WTC11 (cell line): Measurements from ENCODE around the gene MRFAP1L1.

ENCODE experiments used
- CTCF ChIP-seq: fragments of 200-600 bp; IDR thresholded peaks from 2 replicates; pipeline ENCODE4 v1.8.0; 2022; ENCODE audit warnings: antibody characterized with exemption
- ZNF219 ChIP-seq: sonication (generic); formaldehyde crosslinking; IDR thresholded peaks from 2 replicates; pipeline ENCODE4 v1.8.0; 2023; ENCODE audit warnings: missing genetic modification reagents, mild to moderate bottlenecking, borderline replicate concordance

GRCh38 chr4:6662591-6662990 lies 47.1 kb downstream of the MRFAP1L1 start:
- TF ChIP-seq CTCF (no peak), ZNF219 (CRISPR knock-in tag) (no peak)
